Lung (tissue), 12 donors: ENCODE results near the gene FCRLA. TPM values are rescaled to one million over a fixed set of nuclear protein-coding genes. Genes with fewer than 3 reads are reported as not detected.

Experiments used
- ATAC-seq: fragments of 200-7000 bp; cut with Tn5 transposase; one replicate; pipeline ENCODE4 v1.9.1; 2020; ENCODE audit warnings: moderate number of reproducible peaks; ENCODE audit not compliant: insufficient read depth, low FRiP score
- DNase-seq, 3 donors: peaks; one replicate each; pipeline ENCODE4 v3.0.0-alpha.2; 2013 to 2017
- H3K27ac ChIP-seq, 2 donors: one replicate each; pipeline ENCODE4 v1.5.1; 2013; ENCODE audit warnings: mild to moderate bottlenecking in 2 of 2, moderate library complexity in 2 of 2, control low read depth in 1 of 2, inconsistent platforms in 1 of 2, low read depth in 1 of 2, low read length in 1 of 2
- H3K27me3 ChIP-seq, 3 donors: one replicate each; pipeline ENCODE4 v1.5.1; 2013; ENCODE audit warnings: low read length in 2 of 3; ENCODE audit not compliant: control insufficient read depth in 3 of 3, insufficient read depth in 3 of 3
- H3K36me3 ChIP-seq, 4 donors: one replicate each; pipeline ENCODE4 v1.5.1; 2013; ENCODE audit warnings: low read length in 4 of 4, mild to moderate bottlenecking in 1 of 4, moderate library complexity in 1 of 4; ENCODE audit not compliant: control insufficient read depth in 4 of 4, insufficient read depth in 4 of 4
- H3K4me1 ChIP-seq, 5 donors: one replicate each; pipeline ENCODE4 v1.5.1; 2013; ENCODE audit warnings: low read length in 5 of 5, mild to moderate bottlenecking in 2 of 5, moderate library complexity in 1 of 5; ENCODE audit not compliant: control insufficient read depth in 5 of 5, insufficient read depth in 5 of 5
- H3K4me3 ChIP-seq: one replicate; pipeline ENCODE4 v1.5.1; 2013; ENCODE audit warnings: mild to moderate bottlenecking, control low read depth, moderate library complexity
- H3K9ac ChIP-seq, 2 donors: one replicate each; pipeline ENCODE4 v1.5.1; 2013; ENCODE audit warnings: low read length in 2 of 2, control low read depth in 1 of 2; ENCODE audit not compliant: insufficient read depth in 1 of 2
- H3K9me3 ChIP-seq, 4 donors: one replicate each; pipeline ENCODE4 v1.5.1; 2013; ENCODE audit warnings: low read length in 3 of 4, mild to moderate bottlenecking in 1 of 4, moderate library complexity in 1 of 4; ENCODE audit not compliant: control insufficient read depth in 4 of 4, insufficient read depth in 3 of 4
- WGBS, 2 donors: extraction: QIAGEN DNeasy Blood & Tissue Kit; methylation state at CpG; one replicate each; pipeline ENCODE4 v1.1.7; 2013; 5-methylcytosine and 5-hydroxymethylcytosine counted together
- polyA plus RNA-seq, 2 donors: library from polyadenylated mRNA; stranded (reverse); fragments of 200-250 nt; gene quantifications; one replicate each; pipeline ENCODE4 v1.2.1, GENCODE V29; 2013
- total RNA-seq, 2 donors: library from RNA; depleted of rRNA in 1 of 2; stranded (reverse); fragments of >200 nt in 1 of 2; gene quantifications; one replicate each; pipeline ENCODE4 v1.2.1, GENCODE V29; 2014 to 2021
- TF ChIP-seq, protein P1 (sequence below): IDR thresholded peaks from 2 replicates; pipeline ENCODE4 v1.5.1; 2012; ENCODE audit warnings: mild to moderate bottlenecking; ENCODE audit errors: control extremely low read depth, extremely low read depth
- donor health status: control.
- donor health status: control.
- donor health status: Bipolar disorder and iron deficiency.
- donor health status: healthy.
- donor health status: DM: yes; HTN: yes; CAD: no.

FCRLA gene
- total and polyA plus RNA-seq, 4 donors: 0.14 to 3.9 (median 0.73) TPM

DNA sequence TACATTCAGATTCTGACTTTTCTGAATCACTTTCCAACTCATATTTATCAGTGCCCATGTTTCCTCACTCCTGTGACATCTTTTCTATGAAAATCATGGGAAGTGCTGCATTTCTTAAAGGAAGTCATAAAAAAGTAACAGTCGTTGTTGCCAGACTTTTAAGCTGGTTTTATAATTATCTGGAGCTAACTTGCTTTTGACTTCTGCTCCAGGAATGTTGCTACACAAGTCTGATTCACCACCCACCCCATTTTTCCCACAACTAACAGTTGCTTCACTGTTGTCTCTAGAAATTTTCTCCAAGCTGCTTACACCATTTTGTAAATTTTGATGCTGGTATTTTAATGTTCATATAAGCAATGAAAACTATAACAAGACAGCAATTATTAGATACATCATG is 26.5 kb downstream of the FCRLA start:
- ATAC-seq (no peak), DNase-seq (peak in 2 of 3 donors; percentile 13 to 48)
- Histone ChIP-seq H3K27me3 (peaks cover 0 to 14% (median 10%) of the 10 kb centered on the region in 3 donors), H3K9ac (no peak overlapping the region), H3K27ac (no peak overlapping the region), H3K4me1 (no peaks in the 10 kb centered on the region), H3K36me3 (no peaks in the 10 kb centered on the region), H3K9me3 (no peaks in the 10 kb centered on the region), H3K4me3 (no peak overlapping the region)
- WGBS, 2 donors: 3 to 15% methylated on average over 1 of the region's 1 CpG
- TF ChIP-seq, protein P1, sequence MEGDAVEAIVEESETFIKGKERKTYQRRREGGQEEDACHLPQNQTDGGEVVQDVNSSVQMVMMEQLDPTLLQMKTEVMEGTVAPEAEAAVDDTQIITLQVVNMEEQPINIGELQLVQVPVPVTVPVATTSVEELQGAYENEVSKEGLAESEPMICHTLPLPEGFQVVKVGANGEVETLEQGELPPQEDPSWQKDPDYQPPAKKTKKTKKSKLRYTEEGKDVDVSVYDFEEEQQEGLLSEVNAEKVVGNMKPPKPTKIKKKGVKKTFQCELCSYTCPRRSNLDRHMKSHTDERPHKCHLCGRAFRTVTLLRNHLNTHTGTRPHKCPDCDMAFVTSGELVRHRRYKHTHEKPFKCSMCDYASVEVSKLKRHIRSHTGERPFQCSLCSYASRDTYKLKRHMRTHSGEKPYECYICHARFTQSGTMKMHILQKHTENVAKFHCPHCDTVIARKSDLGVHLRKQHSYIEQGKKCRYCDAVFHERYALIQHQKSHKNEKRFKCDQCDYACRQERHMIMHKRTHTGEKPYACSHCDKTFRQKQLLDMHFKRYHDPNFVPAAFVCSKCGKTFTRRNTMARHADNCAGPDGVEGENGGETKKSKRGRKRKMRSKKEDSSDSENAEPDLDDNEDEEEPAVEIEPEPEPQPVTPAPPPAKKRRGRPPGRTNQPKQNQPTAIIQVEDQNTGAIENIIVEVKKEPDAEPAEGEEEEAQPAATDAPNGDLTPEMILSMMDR: no peak

DNA sequence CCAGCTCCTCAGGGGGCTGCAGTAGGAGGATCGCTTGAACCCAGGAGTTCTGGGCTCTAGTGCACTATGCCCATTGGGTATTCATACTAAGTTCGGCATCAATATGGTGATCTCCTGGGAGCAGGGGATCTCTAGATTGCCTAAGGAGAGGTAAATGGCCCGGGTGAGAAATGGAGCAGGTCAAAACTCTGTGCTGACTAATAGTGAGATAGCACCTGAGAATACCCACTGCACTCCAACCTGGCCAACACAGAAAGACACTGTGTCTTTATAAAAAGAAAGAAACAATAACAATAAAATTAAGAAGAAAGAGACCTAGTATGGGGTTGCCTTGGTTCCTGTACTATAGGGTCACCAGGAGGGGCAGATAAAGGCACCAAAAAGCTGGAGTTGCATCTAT is 28.8 kb downstream of the FCRLA start:
- H3K9ac ChIP-seq: no peak overlapping the region
- no peak overlapping the region for H3K27ac ChIP-seq
- H3K4me1 ChIP-seq: no peaks in the 10 kb centered on the region
- no peak for ATAC-seq
- DNase-seq: no peak
- no peak overlapping the region for H3K4me3 ChIP-seq
- H3K27me3 ChIP-seq: peaks cover 0 to 12% (median 10%) of the 10 kb centered on the region in 3 donors
- TF ChIP-seq, protein P1: no peak
- no peaks in the 10 kb centered on the region for H3K9me3 ChIP-seq
- H3K36me3 ChIP-seq: no peaks in the 10 kb centered on the region
- WGBS, 2 donors: 89 to 96% methylated on average over 3 of the region's 3 CpGs

DNA sequence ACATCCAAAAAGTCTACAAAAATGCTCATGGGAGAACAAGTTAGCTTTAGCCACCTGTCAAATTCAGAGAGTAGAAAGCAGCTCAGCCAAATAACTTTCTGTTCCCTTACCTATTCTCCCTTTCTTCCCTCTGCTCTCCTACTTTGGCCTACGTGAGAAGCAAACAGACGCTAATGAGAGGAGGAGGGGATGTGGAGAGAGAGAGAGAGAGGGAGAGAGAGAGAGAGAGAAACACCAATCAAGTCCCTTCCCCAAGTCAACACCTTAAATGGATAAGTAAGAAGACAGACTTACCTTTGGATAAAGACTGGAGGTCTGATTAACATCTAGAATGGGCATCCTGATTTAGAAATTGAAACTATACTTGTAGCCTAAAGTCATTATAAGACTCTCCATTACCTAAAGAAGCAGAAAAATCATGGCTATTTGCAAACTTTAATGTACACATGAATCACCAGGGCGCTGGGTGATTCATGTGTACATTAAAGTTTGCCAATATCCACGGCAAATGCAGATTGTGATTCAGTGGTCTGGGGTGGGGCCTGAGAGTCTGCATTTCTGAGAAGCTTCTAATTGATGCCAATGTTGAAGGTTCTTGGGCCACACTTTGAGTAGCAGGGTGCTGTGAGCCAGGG is 29.4 kb downstream of the FCRLA start:
- no peak overlapping the region for H3K27ac ChIP-seq
- WGBS, 2 donors: 78 to 79% methylated on average over 4 of the region's 4 CpGs
- ATAC-seq (no peak), DNase-seq (no peak)
- H3K36me3 ChIP-seq: no peaks in the 10 kb centered on the region
- peaks cover 0 to 12% (median 10%) of the 10 kb centered on the region in 3 donors for H3K27me3 ChIP-seq
- no peak overlapping the region for H3K9ac ChIP-seq
- no peaks in the 10 kb centered on the region for H3K9me3 ChIP-seq
- TF ChIP-seq, protein P1: no peak
- H3K4me1 ChIP-seq: no peaks in the 10 kb centered on the region
- no peak overlapping the region for H3K4me3 ChIP-seq

DNA sequence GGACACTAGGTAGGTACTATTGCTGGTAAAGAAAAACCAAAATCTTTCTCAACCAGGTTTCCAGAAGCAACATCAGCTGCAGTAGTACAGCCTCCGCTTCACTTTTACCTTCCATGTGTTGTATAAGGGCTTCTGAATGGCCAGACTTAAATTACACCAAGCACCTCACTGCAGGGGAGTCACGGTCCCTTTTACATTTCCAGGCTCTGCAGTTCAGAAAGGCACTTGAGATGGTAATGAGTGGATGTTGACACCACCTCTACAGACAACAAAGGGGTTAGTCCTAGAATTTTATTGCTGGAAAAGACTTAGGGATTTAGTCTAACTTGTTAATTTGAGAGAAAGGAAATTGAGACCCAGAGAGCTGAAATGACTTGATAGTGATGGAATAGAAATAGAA is 30.6 kb downstream of the FCRLA start:
- no peak for ATAC-seq
- WGBS, 2 donors: 71 to 81% methylated on average over 2 of the region's 2 CpGs
- no peak overlapping the region for H3K9ac ChIP-seq
- H3K9me3 ChIP-seq: no peaks in the 10 kb centered on the region
- H3K4me3 ChIP-seq: no peak overlapping the region
- DNase-seq: no peak
- TF ChIP-seq, protein P1: no peak
- peaks cover 0 to 6% (median 6%) of the 10 kb centered on the region in 3 donors for H3K27me3 ChIP-seq
- no peak overlapping the region for H3K27ac ChIP-seq
- no peaks in the 10 kb centered on the region for H3K36me3 ChIP-seq
- no peaks in the 10 kb centered on the region for H3K4me1 ChIP-seq
